HCEC 1CT (cell line): Measurements from ENCODE around the gene CCDC74B.
"Not testable (repeated sequence)": the region's sequence is repeated elsewhere in the genome, so short reads cannot be mapped to it uniquely, and the experiment has no call there.

Experiments used
- DNase-seq: peaks from one replicate; pipeline ENCODE4 v3.0.0-alpha.2; 2017

CCDC74B gene

GRCh38 chr2:130143266-130144039 is 1.5 kb downstream of the CCDC74B start:
- not testable (repeated sequence) for DNase-seq

- not testable (repeated sequence) for DNase-seq
Observed at GRCh38 chr2:130142396-130143265, 2.3 kb downstream of the CCDC74B start.

- not testable (repeated sequence) for DNase-seq
Observed at GRCh38 chr2:130141645-130142370, 3.1 kb downstream of the CCDC74B start.

- DNase-seq: not testable (repeated sequence)
Observed at GRCh38 chr2:130141002-130141401, 3.9 kb downstream of the CCDC74B start.

- DNase-seq: not testable (repeated sequence)
Observed at GRCh38 chr2:130140516-130140915, 4.4 kb downstream of the CCDC74B start.

GRCh38 chr2:130139331-130140280 is 5.3 kb downstream of the CCDC74B start:
- DNase-seq: not testable (repeated sequence)

- DNase-seq: not testable (repeated sequence)
Observed at GRCh38 chr2:130138841-130139251, 6.1 kb downstream of the CCDC74B start.

- DNase-seq: not testable (repeated sequence)
Observed at GRCh38 chr2:130138326-130138725, 6.6 kb downstream of the CCDC74B start.

GRCh38 chr2:130137118-130137517 is 7.8 kb downstream of the CCDC74B start:
- DNase-seq: not testable (repeated sequence)

- not testable (repeated sequence) for DNase-seq
Observed at GRCh38 chr2:130136546-130136945, 8.4 kb downstream of the CCDC74B start.

- no peak for DNase-seq
Observed at GRCh38 chr2:130135692-130136541, 9.0 kb downstream of the CCDC74B start.

- DNase-seq: not testable (repeated sequence)
Observed at GRCh38 chr2:130129120-130129829, 15.6 kb downstream of the CCDC74B start, which contains the start of gene POTEF. POTEF (minus strand) TSS chr2:130129222; CDS start chr2:130120515, 8,707 bp downstream.

- not testable (repeated sequence) for DNase-seq
Observed at GRCh38 chr2:130128464-130128863, 16.4 kb downstream of the CCDC74B start.

- DNase-seq: not testable (repeated sequence)
Observed at GRCh38 chr2:130127726-130128125, 17.2 kb downstream of the CCDC74B start.

- not testable (repeated sequence) for DNase-seq
Observed at GRCh38 chr2:130120924-130121323, 24.0 kb downstream of the CCDC74B start.

- DNase-seq: not testable (repeated sequence)
Observed at GRCh38 chr2:130102597-130103363, 42.1 kb downstream of the CCDC74B start.
